RWPE2 (cell line): ENCODE data around the gene NANS.

Source experiments
- ATAC-seq: fragments of 200-7000 bp; cut with Tn5 transposase; 3 replicates; pipeline ENCODE4 v1.9.1; 2021; ENCODE audit warnings: low read depth
- DNase-seq: peaks from one replicate; pipeline ENCODE4 v3.0.0-alpha.2; 2020; ENCODE audit warnings: low spot score
- H3K27ac ChIP-seq: fragments of 450-650 bp; 2 replicates; pipeline ENCODE4 v1.5.1; 2017; ENCODE audit warnings: mild to moderate bottlenecking; ENCODE audit not compliant: poor library complexity, severe bottlenecking
- H3K27me3 ChIP-seq: fragments of 250-450 bp; sonication (Bioruptor Pico); 2 replicates; pipeline ENCODE4 v1.5.1; 2021; ENCODE audit warnings: mild to moderate bottlenecking, moderate library complexity; ENCODE audit not compliant: insufficient read depth, poor library complexity, severe bottlenecking
- H3K36me3 ChIP-seq: fragments of 250-450 bp; sonication (Bioruptor Pico); 2 replicates; pipeline ENCODE4 v1.5.1; 2020; ENCODE audit warnings: low read depth, mild to moderate bottlenecking, moderate library complexity
- H3K4me1 ChIP-seq: fragments of 250-450 bp; sonication (Bioruptor Pico); 2 replicates; pipeline ENCODE4 v1.5.1; 2021; ENCODE audit warnings: mild to moderate bottlenecking, moderate library complexity; ENCODE audit not compliant: insufficient read depth, poor library complexity, severe bottlenecking
- H3K4me3 ChIP-seq: fragments of 250-450 bp; sonication (Bioruptor Pico); 2 replicates; pipeline ENCODE4 v1.5.1; 2021; ENCODE audit warnings: mild to moderate bottlenecking, moderate library complexity; ENCODE audit not compliant: severe bottlenecking
- H3K9me3 ChIP-seq: fragments of 250-450 bp; sonication (Bioruptor Pico); 2 replicates; pipeline ENCODE4 v1.5.1; 2021; ENCODE audit warnings: mild to moderate bottlenecking, moderate library complexity; ENCODE audit not compliant: severe bottlenecking
- CTCF ChIP-seq: fragments of 450-650 bp; IDR thresholded peaks from one replicate; pipeline ENCODE4 v1.5.1; 2017; ENCODE audit warnings: mild to moderate bottlenecking, moderate library complexity; ENCODE audit not compliant: poor library complexity, severe bottlenecking

Gene NANS

GRCh38 chr9:98096091-98096490 is 39.6 kb downstream of the NANS start:
- Histone ChIP-seq H3K27me3 (no peaks in the 10 kb centered on the region), H3K9me3 (no peaks in the 10 kb centered on the region), H3K4me1 (no peaks in the 10 kb centered on the region), H3K4me3 (no peak overlapping the region), H3K27ac (no peak overlapping the region), H3K36me3 (peaks cover 38% of the 10 kb centered on the region)
- DNase-seq: no peak
- TF ChIP-seq CTCF: no peak
- ATAC-seq: no peak

- no peak for DNase-seq
- H3K4me1 ChIP-seq: no peaks in the 10 kb centered on the region
- no peak for ATAC-seq
- peaks cover 34% of the 10 kb centered on the region for H3K36me3 ChIP-seq
- H3K27ac ChIP-seq: no peak overlapping the region
- no peaks in the 10 kb centered on the region for H3K9me3 ChIP-seq
- H3K4me3 ChIP-seq: no peak overlapping the region
- no peaks in the 10 kb centered on the region for H3K27me3 ChIP-seq
- TF ChIP-seq CTCF: no peak
Observed at GRCh38 chr9:98097836-98098235, 41.3 kb downstream of the NANS start.

- no peaks in the 10 kb centered on the region for H3K4me1 ChIP-seq
- H3K36me3 ChIP-seq: peaks cover 34% of the 10 kb centered on the region
- no peak overlapping the region for H3K4me3 ChIP-seq
- TF ChIP-seq CTCF: no peak
- ATAC-seq (no peak), DNase-seq (no peak)
- H3K9me3 ChIP-seq: no peaks in the 10 kb centered on the region
- no peaks in the 10 kb centered on the region for H3K27me3 ChIP-seq
- no peak overlapping the region for H3K27ac ChIP-seq
Observed at GRCh38 chr9:98099346-98099745, 42.8 kb downstream of the NANS start.

GRCh38 chr9:98099898-98100297 is 43.4 kb downstream of the NANS start:
- no peak overlapping the region for H3K27ac ChIP-seq

More at GRCh38 chr9:98099898-98100297, 43.4 kb downstream of the NANS start:
- Histone ChIP-seq H3K36me3 (peaks cover 34% of the 10 kb centered on the region), H3K27me3 (no peaks in the 10 kb centered on the region), H3K4me3 (no peak overlapping the region), H3K4me1 (no peaks in the 10 kb centered on the region), H3K9me3 (no peaks in the 10 kb centered on the region)
- ATAC-seq: no peak
- no peak for TF ChIP-seq CTCF
- DNase-seq: no peak
